ENCODE data around the gene PDE10A.

The PDE10A gene

DNA sequence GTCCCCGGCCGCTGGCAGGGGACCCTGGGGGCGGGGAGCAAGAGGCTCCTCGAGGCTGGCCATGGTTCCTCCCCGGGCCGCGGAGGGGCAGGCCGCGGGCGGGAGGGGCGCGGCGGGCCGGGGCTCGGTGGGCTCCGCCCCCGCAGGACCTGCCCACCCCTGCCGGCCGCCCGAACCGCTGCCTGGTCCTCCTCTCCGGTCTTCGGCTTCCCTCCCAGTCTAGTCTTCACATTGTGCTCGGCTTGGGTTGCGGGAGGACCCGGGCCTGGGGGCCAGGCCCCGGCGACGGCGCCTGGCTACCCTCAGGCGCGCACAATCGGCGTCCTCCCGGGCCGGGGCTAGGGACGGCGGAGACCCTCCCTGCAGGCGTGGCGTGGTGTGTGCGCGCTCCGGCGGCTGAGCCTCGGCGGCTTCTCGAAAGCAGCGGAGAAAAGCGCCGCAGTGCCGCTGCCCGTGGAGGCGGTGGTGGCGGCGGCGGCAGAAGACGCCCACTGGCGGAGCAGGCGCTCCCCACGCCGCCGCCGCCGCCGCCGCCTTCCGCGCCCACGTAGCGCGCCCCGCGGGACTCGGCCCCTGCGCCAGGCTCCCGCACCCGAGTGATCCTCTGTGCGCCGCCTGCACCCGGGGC lies at the start of gene PDE10A:
TSS of gene PDE10A (minus strand) at position 493 of the 628 bp plus-strand sequence. CDS start at position 63, 430 bp downstream.
- DNase-seq (ENCODE audit: extremely low spot score, insufficient read length, low read depth): no peak
- no peak for FAIRE-seq

DNA sequence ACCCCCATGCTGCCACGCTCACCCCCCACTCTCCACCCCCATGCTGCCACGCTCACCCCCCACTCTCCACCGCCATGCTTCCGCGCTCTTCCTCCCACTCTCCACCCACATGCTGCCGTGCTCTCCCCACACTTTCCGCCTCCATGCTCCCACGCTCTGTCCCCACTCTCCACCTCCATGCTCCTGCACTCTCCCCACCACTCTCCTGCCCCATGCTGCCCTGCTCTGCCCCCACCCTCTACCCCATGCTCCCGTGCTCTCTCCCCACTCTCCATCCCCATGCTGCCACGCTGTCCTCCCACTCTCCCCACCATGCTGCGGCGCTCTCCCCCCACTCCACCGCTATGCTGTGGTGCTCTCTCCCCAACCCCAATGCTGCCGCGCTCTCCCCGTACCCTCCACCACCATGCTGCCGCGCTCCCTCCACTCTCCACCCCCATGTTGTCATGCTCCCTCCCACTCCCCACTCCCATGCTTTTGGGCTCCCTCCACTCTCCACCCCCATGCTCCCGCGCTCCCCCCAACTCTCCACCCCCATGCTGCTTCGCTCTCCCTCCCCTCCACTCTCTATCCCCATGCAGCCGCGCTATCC lies 46.0 kb upstream of the PDE10A start:
- FAIRE-seq: no peak

DNA sequence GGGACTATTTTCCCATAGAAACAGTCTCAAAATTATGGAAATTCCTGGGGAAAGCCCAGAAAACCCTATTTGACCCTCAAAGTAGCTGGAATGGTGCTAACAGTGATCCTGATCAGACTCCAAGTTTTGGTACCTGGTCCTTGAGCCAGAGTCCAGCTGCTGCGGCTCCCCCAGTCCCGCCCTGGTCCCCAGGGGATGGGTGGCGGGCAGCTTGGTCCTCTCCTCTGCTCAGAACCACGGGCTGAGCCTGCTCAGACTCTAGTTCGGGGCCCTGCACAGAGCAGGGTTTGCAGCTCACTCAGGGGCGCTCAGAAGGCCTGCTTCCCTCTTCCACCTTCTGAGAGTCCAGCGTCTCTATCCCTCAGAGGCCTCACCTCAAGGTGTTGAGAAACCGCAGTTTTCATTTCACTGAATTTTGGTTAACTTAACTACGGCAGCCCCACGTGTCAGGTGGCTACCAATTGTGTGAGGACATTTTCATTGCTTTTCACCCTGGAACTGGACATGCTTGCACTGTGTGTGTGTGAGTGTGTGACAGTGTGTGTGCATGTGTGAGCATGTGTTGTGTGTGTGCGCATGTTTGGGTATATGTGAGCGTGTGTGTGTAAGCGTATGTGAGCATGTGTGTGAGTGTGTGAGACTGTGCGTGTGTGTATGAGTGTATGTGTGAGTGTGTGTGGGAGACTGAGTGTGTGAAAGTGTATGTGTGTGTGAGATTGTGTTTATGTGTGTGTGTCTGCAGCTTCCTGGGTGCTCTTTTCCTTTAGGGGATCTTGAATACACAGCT lies 44.2 kb upstream of the PDE10A start:
- FAIRE-seq (no peak), DNase-seq (ENCODE audit: extremely low spot score, insufficient read length, low read depth) (no peak)

More for the DNA sequence above, 46.0 kb upstream of the PDE10A start:
- no peak for DNase-seq (ENCODE audit: extremely low spot score, insufficient read length, low read depth)

DNA sequence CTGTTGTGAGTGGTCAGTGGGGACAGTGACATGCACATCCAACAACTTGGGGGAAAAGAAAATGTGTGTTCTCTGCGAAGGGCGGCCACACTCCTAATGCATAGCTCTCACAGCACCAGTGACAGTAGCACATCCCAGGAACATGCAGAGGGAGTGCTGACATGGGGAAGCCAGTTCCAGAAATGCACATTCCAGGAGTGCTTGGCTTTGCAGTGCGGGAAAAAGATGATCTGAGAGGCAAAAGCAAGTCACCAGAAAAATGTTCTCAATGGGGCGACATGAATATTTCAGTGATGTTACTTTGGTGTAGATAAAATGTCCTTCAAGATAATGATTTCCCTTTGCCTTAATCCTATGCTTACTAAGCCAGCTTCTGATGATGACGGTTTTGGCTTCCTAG lies 42.9 kb upstream of the PDE10A start:
- FAIRE-seq (no peak), DNase-seq (ENCODE audit: extremely low spot score, insufficient read length, low read depth) (no peak)

DNA sequence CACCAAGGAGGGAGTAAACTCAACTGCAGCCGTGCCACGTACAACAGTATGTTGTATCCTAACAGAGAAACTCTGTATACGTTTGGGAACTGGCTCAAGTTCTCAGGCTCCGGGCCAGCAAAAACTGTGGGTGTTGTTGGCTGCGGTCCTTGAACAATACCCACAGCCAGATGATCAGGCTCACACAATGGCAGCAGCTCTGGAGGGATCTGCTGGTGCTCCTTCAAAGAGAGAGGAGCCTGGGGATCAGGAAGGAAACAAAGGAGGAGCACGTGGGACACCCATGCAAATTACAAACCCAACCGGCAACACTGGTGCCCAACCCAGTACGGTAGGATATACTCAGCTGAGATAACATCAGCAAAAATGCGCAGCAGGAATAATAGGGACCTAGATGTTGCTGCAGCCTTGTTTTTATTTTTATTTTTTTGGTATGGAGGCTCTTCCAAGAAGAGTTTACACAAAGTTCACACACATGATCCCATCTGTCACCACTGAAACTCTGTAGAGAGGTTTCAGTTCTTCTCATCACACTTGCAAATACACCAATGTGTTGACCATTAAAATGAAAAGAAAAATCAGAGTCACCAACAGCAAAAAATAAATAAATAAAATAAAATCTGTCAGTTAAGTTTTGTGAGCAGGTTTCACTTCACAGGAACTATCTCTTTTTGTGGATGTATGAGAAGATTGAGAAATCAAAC lies 41.2 kb upstream of the PDE10A start:
- FAIRE-seq (no peak), DNase-seq (ENCODE audit: extremely low spot score, insufficient read length, low read depth) (no peak)

DNA sequence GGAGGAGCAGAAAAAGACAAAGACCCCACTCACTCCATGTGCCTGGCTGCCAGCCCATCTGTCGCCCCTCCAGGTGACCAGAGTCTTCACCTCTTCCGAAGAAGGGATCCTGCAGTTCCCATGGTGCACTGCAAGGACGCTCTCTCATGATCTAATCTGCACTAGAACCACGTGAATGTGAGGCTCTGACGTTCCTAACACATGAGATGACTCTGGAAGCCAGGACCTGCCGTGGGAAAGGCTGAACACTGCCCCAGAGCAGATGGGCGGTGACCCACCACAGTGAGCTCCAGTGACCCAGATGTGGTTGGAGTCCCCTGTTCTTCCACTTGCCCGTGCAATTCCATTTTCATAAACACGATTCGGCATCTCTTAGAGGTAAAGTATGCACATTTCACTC lies 39.6 kb upstream of the PDE10A start:
- no peak for FAIRE-seq
- DNase-seq (ENCODE audit: extremely low spot score, insufficient read length, low read depth): no peak

DNA sequence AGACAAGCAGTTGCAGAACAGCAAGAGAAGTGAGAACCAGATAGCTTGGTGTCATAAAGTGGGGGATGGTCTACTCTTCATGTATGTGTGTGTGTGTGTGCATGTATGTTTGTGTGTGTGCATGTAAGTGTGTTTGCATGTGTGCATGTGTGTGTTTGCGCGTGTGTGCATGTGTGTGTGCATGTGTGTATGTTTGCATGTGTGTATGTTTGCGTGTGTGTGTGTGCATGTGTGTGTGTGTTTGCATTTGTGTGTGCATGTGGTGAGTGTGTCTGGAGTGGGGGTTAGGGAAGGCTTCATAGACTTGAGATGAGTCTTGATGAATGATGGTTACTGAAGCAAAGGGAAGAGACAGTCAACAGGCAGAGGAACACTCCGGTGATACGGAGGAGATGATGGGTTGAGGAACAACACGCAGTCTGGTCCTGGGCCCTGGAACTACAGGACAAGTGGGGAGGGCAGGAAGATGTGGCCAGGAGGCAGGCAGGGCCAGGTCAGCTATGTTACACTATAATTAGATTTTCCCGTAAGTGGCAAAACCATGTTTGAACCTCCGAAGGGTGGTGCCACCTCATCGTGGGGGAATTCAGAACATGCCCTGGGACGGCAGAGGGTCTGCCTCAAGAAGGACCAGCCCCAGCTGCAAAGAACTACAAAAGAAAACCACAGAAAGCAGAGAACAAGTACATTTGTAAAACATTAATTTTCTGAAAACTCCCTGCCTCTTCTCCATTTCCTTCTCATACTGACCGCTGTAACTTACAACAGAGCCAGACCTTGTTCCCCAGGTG lies 38.7 kb upstream of the PDE10A start:
- FAIRE-seq (peak; percentile 65), DNase-seq (ENCODE audit: extremely low spot score, insufficient read length, low read depth) (no peak)

DNA sequence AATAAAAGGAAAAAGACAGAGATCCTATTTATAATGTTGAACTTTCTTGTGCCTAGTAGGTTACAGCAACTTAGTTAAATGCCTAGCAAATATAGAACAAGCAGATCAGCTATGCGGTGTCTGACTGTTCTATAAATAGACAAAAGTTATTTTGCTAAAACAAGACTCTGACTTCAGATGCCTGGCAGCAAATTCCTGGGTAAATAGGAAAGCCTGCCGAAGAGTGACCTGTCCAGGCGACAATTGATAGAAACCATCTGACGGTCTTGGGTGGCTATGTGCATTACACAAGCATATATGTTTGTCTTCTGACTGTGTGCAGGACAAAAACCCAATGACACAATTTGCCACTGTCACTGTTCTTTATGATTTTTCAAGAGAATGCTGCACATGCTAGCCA lies 38.0 kb upstream of the PDE10A start:
- DNase-seq (ENCODE audit: extremely low spot score, insufficient read length, low read depth) (no peak), FAIRE-seq (no peak)

DNA sequence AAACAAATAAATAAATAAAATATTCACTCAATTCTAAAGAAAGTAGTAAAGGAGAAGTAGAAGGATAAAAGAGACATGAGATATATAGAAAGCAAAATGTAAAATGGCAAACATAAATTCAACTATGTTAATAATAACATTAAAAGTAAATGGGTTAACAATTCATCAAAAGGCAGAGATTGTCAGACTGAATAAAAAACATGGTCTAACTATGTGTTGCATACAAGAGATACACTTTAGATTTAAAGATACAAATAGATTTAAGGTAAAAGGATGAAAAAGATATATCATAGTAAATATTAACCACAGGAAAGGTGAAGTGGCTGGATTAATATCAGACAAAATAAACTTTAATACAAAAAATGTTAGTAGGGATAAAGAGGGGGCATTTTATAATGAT lies 35.8 kb upstream of the PDE10A start:
- DNase-seq (ENCODE audit: extremely low spot score, insufficient read length, low read depth) (no peak), FAIRE-seq (no peak)

DNA sequence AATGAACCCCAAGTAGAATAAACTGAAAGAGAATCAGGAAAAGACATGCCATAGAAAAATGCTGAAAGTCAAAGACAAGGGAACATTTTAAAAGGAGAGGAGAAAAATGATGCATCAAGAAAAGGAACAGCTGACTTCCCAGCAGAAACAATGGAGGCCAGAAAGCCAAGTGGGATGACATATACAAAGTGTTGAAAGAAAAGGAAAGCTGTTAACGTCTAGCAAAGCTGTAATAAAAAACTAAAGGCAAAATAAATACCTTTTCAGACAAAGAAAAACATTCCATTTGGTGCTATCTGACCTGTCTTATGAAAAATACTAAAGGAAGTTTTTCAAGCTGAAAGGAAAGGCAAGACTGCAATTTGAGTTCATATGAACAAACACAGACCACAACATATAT lies 34.1 kb upstream of the PDE10A start:
- no peak for DNase-seq (ENCODE audit: extremely low spot score, insufficient read length, low read depth)
- FAIRE-seq: no peak

DNA sequence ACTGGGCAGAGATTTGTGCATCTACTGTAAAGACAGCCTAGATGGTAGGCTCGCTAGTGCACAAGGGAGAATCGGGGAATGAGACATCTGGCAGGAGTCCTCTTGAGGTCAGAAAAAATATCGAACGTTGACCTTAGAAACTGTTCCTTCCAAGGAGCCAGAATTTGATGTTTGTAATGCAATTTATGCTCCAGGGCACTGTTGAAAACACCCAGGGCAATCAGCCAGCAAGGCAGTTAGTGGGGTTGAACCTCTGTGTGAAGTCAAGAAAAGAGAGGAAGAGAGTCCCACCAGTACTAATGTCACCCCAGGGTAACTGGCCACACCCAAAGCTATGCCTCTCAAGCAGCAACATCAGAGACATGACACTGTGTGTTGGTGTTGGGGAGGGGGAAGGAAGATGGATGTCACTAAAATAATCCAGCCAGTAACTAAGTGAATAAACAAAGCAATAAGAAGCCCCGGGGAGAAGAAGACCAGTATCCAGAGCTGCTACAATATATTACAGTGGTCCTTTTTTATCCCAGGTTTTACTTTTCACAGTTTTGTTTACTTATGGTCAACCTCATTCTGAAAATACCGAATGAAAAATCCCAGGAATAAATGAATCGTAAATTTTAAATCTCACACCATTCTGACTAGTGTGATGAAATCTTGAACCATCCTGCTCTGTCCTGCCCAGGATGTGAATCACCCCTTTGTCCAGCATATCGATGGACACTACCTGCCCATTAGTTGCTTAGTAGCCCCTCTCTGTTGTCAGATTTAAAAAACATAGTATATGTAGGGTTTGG lies 32.9 kb upstream of the PDE10A start:
- FAIRE-seq (no peak), DNase-seq (ENCODE audit: extremely low spot score, insufficient read length, low read depth) (no peak)

DNA sequence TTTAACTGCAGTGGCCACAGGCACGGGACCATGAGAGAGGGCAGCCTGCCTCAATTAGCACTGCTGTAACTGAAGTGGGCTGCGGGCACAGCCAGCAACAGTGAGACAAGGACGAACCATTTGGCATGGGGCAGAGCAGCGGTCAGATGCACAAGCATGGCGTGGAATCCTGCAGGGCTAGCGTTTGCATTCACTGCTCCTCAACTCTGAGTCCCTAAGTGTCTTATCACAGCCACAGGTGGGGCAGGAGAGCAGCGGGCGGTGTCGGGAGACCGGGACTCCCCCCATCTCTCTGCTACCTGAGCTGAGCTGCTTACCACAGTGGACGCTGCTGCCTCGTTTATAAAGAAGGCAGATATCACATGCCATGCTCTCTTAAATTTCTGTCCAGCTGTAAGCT lies 31.3 kb upstream of the PDE10A start:
- DNase-seq (ENCODE audit: extremely low spot score, insufficient read length, low read depth): no peak

DNA sequence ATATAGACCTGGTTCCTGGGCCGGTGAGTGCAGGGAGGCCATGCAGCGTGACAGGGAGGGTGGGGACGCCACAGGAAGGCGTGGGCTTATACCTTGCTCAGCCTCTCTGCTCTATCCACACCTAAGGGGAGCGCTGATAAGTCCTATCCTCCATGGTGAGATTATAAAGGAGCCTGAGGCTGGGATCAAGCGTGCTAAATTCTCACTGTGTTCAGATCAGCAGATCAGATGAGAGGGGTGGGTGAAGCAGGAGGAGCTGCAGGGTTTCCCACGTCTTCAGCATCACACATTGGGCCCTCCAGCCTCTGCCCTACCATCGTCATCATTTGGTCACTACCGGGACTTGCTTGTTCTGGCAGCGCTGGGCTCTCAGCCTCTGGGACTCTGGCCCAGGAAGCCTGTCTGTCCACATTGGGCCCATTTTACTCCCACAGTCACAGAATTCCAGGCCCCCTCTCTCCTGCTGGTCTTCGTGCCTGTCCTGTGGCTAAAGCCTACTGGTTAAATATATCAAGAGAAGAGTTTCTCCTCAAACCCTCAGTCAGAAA lies 29.1 kb upstream of the PDE10A start:
- no peak for FAIRE-seq
- DNase-seq (ENCODE audit: extremely low spot score, insufficient read length, low read depth): no peak

More for the DNA sequence above, 31.3 kb upstream of the PDE10A start:
- no peak for FAIRE-seq

DNA sequence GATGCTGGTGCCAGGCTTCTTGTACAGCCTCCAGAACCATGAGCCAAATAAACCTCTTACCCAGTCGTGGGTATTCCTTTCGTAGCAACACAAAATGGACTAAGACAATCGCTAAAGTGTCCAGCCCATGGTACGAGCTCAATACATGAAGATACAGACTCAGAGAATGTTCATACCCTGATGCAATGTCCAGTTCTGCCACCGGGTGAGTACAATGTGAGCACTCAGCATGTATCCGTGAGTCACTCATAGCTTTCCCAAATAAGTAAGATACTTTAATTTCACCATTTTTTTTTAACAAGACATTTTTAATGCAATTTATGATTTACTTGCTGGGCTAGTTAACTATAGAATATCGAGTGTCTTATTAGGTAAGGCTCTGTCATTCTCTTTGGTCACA lies 26.7 kb upstream of the PDE10A start:
- DNase-seq (ENCODE audit: extremely low spot score, insufficient read length, low read depth) (no peak), FAIRE-seq (no peak)

DNA sequence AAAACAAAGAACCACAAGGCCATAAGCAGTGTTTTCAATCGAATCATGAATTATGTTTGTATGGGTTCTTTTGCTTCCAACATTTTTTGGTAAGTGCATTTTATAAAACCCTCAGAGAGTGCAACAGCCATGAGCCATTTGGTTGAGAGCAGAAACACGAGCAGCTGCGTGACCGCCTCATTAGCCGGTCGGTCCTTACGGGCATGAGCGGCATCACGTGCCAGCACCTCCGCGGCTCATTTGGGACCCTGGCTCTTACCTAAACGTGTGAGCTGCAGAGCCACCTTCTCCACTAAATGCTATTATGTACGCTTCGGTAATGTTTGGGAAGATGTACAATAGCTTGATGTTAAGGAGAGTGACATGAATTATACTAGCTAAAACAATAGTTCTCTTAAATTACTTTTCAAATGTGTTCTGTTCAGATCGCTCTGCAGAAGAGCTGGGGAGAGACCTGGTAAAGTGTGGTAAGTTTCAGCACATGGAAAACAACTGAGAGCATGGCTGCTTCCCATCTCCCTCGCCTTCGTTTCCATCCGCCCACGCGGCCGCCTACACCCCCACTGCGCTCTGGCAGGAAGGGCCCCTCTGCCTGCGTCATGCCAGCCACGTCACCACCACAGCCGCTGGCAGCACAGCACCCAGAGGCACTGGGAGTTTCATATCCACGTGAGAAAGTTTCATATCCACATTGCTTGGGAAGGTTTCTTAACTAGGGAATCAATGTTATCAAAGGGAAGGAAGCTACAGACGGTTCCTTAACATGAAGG lies 23.7 kb upstream of the PDE10A start:
- no peak for FAIRE-seq
- DNase-seq (ENCODE audit: extremely low spot score, insufficient read length, low read depth): no peak

DNA sequence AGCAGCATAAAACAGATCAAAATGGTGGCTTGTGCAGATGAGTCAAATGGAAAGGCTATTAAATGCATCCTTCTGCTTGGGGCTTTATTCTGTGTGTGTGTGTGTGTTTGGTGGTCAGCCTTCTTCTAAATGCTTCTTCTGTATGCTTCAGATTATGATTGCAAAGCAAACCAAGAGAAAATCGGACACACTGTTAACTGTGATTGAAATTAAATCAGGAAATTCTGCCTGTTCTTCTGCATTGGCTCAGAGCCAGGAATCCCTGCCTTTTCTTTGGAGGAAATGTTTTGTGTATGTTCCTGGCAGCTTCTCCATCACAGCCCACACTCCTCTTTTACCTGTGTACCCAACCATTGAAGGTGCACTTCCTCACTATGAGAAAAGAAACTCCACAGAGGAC lies 22.3 kb upstream of the PDE10A start:
- FAIRE-seq (no peak), DNase-seq (ENCODE audit: extremely low spot score, insufficient read length, low read depth) (no peak)

DNA sequence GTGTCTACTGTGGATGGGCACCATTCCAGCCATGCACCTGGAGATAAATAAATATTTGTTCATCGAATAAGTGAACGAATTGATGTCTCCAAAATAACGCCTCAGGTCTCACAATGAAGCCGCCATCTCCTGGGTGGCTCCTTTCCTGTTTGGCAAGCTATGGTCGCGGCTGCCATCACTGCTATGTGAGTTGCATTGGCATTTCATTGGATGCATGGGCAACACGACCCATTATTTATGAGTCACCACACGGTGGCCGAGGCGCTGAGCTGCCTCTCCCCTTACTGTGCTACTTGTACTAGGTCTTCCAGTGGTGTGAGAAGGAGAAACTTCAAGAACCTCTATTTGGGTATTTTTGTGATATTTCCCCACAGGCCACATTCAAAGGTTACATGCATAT lies 21.3 kb upstream of the PDE10A start:
- no peak for FAIRE-seq
- no peak for DNase-seq (ENCODE audit: extremely low spot score, insufficient read length, low read depth)

DNA sequence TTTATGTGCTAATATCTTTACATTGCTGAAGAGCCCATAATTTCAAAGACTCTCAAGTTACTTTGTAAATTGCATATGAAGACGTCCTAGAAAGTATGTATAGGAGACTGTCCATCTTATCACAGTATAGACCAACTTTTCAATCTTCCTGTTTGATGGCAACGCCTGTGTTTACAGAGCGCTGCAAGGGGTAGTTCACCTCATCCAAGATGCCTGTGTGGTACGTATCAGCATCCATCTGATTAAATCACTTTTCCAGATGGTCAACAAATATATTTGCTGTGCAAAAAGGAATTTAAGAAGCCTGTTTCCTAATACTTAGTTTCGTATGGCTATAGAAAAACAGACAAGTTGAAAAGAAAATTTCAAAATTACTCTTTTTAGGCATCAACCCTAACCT lies 17.9 kb upstream of the PDE10A start:
- no peak for DNase-seq (ENCODE audit: extremely low spot score, insufficient read length, low read depth)
- no peak for FAIRE-seq
